HG03342 (cell line): Measurements from ENCODE around the gene DAPK1.

Source experiments
- ATAC-seq: cut with Tn5 transposase; IDR thresholded peaks from one replicate; pipeline ENCODE4 v1.9.1; 2021; ENCODE audit warnings: mild to moderate bottlenecking, moderate library complexity; ENCODE audit not compliant: unreplicated experiment

The DAPK1 gene

GRCh38 chr9:87638292-87638691 lies 140.6 kb downstream of the DAPK1 start:
- ATAC-seq, result no peak

DNA sequence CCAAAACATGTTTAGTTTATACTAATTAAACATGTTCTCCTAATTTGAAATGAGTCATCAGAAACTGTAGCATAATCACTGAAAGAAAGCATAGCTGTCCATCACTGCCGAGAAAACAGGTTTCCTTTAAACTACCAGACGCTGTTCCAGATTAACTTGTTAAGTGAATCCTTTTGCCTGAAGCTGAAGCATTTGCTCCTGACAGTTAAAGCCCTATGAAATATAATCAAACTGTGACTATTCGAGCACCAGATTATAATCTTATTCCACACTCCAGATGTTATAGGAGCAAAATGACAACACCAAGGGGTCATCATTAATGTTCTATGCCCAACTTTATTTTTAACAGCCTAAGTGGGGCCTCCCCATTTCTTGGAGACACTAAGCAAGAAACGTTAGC lies 142.3 kb downstream of the DAPK1 start:
- ATAC-seq, result no peak

- ATAC-seq, result no peak
Observed at GRCh38 chr9:87640385-87640795, 142.7 kb downstream of the DAPK1 start.

DNA sequence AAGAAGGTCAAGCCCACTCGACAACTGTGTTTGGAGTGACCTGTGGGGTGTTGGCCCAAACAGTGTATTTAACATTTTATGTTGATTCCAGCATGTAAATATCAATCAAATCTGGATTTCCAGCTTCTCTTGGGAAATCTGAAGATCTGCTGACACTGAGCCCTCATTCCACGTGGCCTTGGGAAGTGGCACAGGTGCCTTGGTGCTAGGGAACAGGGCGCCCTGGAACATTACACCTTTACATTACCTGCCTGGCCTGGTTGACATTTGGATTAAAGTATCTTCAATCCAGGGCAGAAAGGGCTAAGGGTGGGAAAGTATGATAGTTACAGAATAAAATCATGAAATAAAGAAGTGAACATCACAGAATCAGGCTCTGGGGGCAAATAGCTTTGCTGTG lies 143.4 kb downstream of the DAPK1 start:
- no peak for ATAC-seq

- no peak for ATAC-seq
Observed at GRCh38 chr9:87642330-87643106, 144.9 kb downstream of the DAPK1 start.

DNA sequence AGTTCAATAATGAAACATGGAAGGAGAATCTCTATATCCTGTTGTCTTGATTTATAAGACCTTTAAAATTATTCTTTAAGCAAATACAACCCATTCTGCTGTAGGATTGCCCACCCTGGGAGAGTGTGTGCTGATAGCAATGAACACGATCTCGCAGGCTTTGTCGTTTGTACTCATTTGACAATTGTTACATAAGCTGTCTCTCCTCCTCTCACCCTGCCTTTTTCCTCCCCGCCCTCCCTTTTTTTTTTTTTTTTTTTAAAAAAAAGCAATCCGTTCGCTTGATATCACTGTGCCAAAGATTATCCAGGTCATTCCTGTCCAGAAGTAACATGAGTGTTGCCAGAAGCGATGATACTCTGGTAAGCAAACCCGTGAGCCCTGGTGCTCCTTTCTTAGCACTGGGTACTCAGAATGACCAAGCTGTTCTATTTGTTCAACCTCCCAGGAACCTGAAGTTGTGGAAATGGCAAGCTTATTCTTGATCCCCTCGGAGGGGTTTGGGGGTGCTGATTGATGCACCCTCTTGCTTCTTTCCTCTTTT lies 145.5 kb downstream of the DAPK1 start:
- no peak for ATAC-seq

- no peak for ATAC-seq
Observed at GRCh38 chr9:87643778-87644570, 146.3 kb downstream of the DAPK1 start.

GRCh38 chr9:87644659-87645058 lies 147.0 kb downstream of the DAPK1 start:
- ATAC-seq, result no peak

- no peak for ATAC-seq
Observed at GRCh38 chr9:87646546-87646945, 148.9 kb downstream of the DAPK1 start.

- ATAC-seq, result no peak
Observed at GRCh38 chr9:87647114-87647513, 149.4 kb downstream of the DAPK1 start.

DNA sequence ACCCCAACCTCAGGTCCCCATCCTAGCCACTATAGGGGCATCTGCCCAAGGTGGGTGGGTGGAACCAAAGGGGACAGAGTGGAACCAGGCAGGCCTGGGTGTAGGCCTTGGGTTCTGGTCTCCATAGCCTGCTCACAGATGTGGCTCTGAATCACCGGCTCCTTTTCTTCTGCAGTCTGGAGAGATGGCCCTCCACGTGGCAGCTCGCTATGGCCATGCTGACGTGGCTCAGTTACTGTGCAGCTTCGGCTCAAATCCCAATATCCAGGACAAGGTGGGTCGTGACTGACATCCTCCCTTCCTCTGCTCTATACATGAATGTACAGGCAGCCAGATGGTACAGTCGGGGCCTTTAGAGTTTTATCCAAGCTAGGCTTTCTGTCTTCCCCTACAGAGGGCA lies 150.9 kb downstream of the DAPK1 start:
- no peak for ATAC-seq

- ATAC-seq, result no peak
Observed at GRCh38 chr9:87650611-87651295, 153.1 kb downstream of the DAPK1 start.

GRCh38 chr9:87651431-87651830 lies 153.8 kb downstream of the DAPK1 start:
- no peak for ATAC-seq

DNA sequence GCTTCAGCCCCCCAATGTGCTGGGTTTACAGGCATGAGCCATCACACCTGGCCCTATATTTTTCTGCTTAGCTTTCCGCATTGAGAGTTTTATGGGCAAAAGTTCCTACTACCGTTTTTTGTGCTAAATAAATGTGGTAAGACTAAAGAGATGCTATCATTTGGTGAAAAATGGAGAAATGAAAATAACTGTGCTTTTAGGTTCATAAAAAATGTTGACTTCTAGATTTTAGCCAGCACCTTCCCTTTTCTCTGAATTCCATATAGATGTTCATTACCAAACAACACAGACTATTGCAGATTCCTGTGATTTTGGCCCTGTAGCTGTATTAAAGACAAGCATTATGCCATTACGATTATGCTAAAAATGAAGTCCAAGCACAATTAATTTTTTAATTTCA lies 156.3 kb downstream of the DAPK1 start:
- no peak for ATAC-seq

DNA sequence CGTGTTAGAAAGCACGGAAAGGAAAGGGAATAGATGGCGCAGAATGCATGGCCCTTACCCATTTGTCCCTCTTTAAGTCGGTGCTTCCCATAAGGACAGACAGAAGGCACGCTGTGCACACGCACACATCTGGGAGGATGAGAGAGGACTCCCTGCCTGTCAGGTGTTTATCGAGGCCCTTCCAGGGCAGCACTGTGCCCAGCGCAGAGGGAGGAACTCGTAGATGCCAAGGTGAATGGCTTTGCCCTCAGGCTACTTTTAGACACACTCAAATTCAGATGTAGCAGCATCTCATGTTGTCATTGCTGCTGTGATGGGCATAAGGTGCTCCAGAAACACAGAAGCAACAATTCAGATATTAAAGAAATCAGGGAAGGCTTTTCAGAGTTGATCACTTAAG lies 158.1 kb downstream of the DAPK1 start:
- ATAC-seq, result no peak

- no peak for ATAC-seq
Observed at GRCh38 chr9:87656485-87656884, 158.8 kb downstream of the DAPK1 start.

DNA sequence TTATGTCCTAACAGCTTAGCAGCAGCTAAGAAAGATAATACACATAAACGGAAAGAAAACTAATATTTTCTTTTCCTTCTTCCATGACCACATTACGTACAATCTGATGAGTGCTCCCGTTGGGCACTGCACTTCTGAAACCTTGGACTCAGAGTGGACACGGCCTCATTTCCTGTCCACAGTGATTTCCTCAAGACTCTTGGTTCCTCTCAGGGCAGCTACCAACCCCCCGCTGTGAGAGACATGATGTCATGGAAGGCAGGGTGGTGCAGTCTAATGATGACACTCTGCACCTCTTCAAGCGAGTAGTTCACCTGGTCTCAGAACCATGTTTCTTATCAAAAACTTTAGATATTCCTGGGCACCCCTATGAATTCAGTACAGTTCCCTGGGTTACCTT lies 159.5 kb downstream of the DAPK1 start:
- ATAC-seq, result no peak

GRCh38 chr9:87657893-87658292 lies 160.2 kb downstream of the DAPK1 start:
- ATAC-seq, result no peak

DNA sequence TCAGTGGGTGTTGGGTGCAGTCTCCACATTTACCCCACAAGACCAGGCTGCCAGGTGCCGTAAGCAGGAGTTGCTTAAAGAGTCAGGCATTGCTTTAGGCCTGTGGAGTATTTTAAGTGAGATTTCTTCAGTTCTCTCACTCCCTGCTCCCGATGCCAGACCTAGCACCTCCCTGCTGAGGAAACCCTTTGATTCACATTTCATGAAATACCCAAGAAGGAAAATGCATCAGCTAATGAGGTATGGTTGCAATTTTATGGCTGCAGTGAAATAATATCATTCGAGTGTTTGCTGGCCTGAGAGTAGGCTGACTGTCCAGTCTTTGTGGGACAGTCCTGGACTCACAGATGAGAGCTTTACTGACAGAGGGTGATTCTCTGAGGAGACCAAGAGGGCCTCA lies 160.8 kb downstream of the DAPK1 start:
- no peak for ATAC-seq

DNA sequence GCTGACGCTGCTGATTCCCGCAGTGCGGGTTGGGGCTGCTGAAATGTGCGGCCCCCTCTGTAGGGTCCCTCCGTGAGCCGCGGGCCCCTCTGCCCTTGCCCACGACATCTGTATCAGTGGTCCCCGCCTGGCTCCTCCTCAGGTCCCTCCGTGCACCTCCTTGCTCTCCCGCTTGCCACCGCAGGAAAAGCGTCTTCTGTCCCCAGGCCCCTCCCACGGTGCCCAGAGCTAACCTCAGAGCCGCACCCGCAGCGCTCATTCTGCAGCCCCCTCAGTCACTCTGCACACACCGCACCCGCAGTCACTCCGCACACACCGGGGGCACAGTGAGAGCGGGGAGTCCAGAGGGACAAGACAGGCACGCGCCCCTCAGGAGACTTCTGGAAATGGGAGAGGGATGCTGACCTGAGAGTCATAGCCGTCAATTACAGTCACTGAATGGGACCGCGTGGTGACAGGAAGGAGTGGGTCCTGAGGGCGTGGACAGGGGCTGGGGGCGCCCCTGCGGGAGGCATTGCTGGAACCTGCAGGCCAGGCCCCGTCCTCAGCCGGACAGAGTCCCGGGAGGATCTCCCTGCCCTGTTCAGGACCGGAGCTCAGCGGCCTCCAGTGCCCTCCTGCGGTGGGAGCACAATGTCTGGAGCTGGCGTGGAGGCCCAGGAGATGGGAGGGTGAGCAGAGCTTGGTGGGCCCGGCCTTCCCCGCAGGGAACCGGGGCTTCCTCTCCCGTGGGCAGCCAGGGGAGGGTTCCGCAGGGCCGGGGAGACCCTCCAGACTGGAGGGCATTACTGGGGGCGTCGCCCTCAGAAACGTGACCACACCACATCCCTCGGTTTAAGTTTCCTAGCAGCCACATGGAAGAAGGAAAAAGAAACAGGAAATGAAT lies 162.1 kb downstream of the DAPK1 start:
- ATAC-seq, result no peak
